ENCODE measurements around the gene TRAPPC6A. TPM values are rescaled to one million over a fixed set of nuclear protein-coding genes. Genes with fewer than 3 reads are reported as not detected.

Gene TRAPPC6A
- total RNA-seq, 1 experiment from 2014 or later: 26.9 TPM

- POLR2A ChIA-PET: no interaction called here
- TF ChIP-seq SRF (IDR thresholded peaks at IDR 0.05; ENCODE audit: low read depth): no peak
- no peak for TF ChIP-seq ATF3 (IDR thresholded peaks at IDR 0.05)
- TF ChIP-seq ZNF274 (IDR thresholded peaks at IDR 0.05; ENCODE audit: low read depth, low read length): no peak
- TF ChIP-seq ZBTB33 (IDR thresholded peaks at IDR 0.05; ENCODE audit: extremely low read depth, insufficient replicate concordance, low read length): no peak
- no peak overlapping the region for H2AFZ ChIP-seq (ENCODE audit: low read depth, low read length, poor library complexity, severe bottlenecking)
- BruUV-seq (replicated peaks): no TSS peak
- no peaks in the 10 kb centered on the region for H3K27me3 ChIP-seq (ENCODE audit: insufficient read depth, low read length)
- no peak overlapping the region for H3K4me2 ChIP-seq (ENCODE audit: low read length)
- ATAC-seq (no peak), DNase-seq (ENCODE audit: low read depth, low spot score) (no peak)
- H3K79me2 ChIP-seq (ENCODE audit: insufficient read depth, low read length): no peaks in the 10 kb centered on the region
- no peaks in the 10 kb centered on the region for H3K9me3 ChIP-seq (ENCODE audit: control insufficient read depth in 1 of 2, insufficient read depth in 1 of 2, low read depth in 1 of 2, low read length in 2 of 2)
- no peaks in the 10 kb centered on the region; a peak in 1 of 4 replicates for H3K36me3 ChIP-seq (ENCODE audit: control insufficient read depth in 1 of 2, insufficient read depth in 2 of 2, low read length in 2 of 2)
- no peaks in the 10 kb centered on the region for H3K9me2 ChIP-seq (ENCODE audit: insufficient read depth)
- RAD21 ChIA-PET (ENCODE audit: low non-redundant PET in 1 of 2, low total read pairs in 2 of 2, uncharacterized antibody in 2 of 2, unreplicated experiment in 2 of 2): no interaction called here
- CTCF ChIA-PET: no interaction called here
- intact Hi-C loops (cut with micrococcal nuclease): no loop called here
- no peak overlapping the region for H3K9ac ChIP-seq (ENCODE audit: low read length)
- H3K4me3 ChIP-seq (replicated peaks in 1 of 2; ENCODE audit: low read depth in 1 of 2, low read length in 2 of 2): no peak overlapping the region
- H3K4me1 ChIP-seq (ENCODE audit: control insufficient read depth in 1 of 2, insufficient read depth in 2 of 2, low read length in 2 of 2): peaks cover under 1 to 12% of the 10 kb centered on the region in 2 experiments; a peak in 3 of 4 replicates
- no peaks in the 10 kb centered on the region for H4K20me1 ChIP-seq (ENCODE audit: insufficient read depth)
- no peak overlapping the region for H3K27ac ChIP-seq (ENCODE audit: low read depth, low read length)
Measured at GRCh38 chr19:45145270-45146189, 32.5 kb downstream of the TRAPPC6A start.
